ENCODE data around the gene EPHA6. TPM values are rescaled to one million over a fixed set of nuclear protein-coding genes. Genes with fewer than 3 reads are reported as not detected.

The EPHA6 gene
- total RNA-seq, 1 donor from 2014 or later = not detected

- H3K4me3 ChIP-seq = no peak overlapping the region
- H3K36me3 ChIP-seq = no peaks in the 10 kb centered on the region
- no peak overlapping the region for H3K27ac ChIP-seq
- intact Hi-C loops (cut with DNase I) = no loop called here
- no peak for DNase-seq (ENCODE audit: low spot score in 2 of 2)
- no peaks in the 10 kb centered on the region for H3K9me3 ChIP-seq
- peak in 2 of 3 experiments; percentile 32 to 56 for TF ChIP-seq CTCF (IDR thresholded peaks at IDR 0.05)
- no peaks in the 10 kb centered on the region for H3K4me1 ChIP-seq
- H3K27me3 ChIP-seq = no peaks in the 10 kb centered on the region
Observed at GRCh38 chr3:96863129-96863740, 48.8 kb downstream of the EPHA6 start.

- no peak overlapping the region for H3K4me3 ChIP-seq
- H3K27ac ChIP-seq = no peak overlapping the region
- H3K27me3 ChIP-seq = no peaks in the 10 kb centered on the region
- DNase-seq (ENCODE audit: low spot score in 2 of 2) = no peak
- H3K36me3 ChIP-seq = no peaks in the 10 kb centered on the region
- no peaks in the 10 kb centered on the region for H3K4me1 ChIP-seq
- intact Hi-C loops (cut with DNase I) = no loop called here
- no peak for TF ChIP-seq CTCF (IDR thresholded peaks at IDR 0.05)
- no peaks in the 10 kb centered on the region for H3K9me3 ChIP-seq
Observed at GRCh38 chr3:96865605-96866004, 51.2 kb downstream of the EPHA6 start.

GRCh38 chr3:96869316-96869715 lies 54.9 kb downstream of the EPHA6 start:
- no peak for DNase-seq (ENCODE audit: low spot score in 2 of 2)
- Histone ChIP-seq H3K27me3 (no peaks in the 10 kb centered on the region), H3K4me1 (no peaks in the 10 kb centered on the region), H3K27ac (no peak overlapping the region), H3K36me3 (no peaks in the 10 kb centered on the region), H3K4me3 (no peak overlapping the region), H3K9me3 (no peaks in the 10 kb centered on the region)
- intact Hi-C loops (cut with DNase I) = no loop called here
- TF ChIP-seq CTCF (IDR thresholded peaks at IDR 0.05) = no peak

GRCh38 chr3:96877510-96877909 lies 63.1 kb downstream of the EPHA6 start:
- Histone ChIP-seq H3K27ac (no peak overlapping the region), H3K4me1 (no peaks in the 10 kb centered on the region), H3K36me3 (no peaks in the 10 kb centered on the region), H3K9me3 (no peaks in the 10 kb centered on the region), H3K4me3 (no peak overlapping the region), H3K27me3 (no peaks in the 10 kb centered on the region)
- intact Hi-C loops (cut with DNase I) = no loop called here
- no peak for TF ChIP-seq CTCF (IDR thresholded peaks at IDR 0.05)
- no peak for DNase-seq (ENCODE audit: low spot score in 2 of 2)

GRCh38 chr3:96900031-96900430 lies 85.6 kb downstream of the EPHA6 start:
- Histone ChIP-seq H3K9me3 (no peaks in the 10 kb centered on the region), H3K27ac (no peak overlapping the region), H3K4me3 (no peak overlapping the region), H3K36me3 (no peaks in the 10 kb centered on the region), H3K27me3 (no peaks in the 10 kb centered on the region), H3K4me1 (no peaks in the 10 kb centered on the region)
- intact Hi-C loops (cut with DNase I) = no loop called here
- no peak for DNase-seq (ENCODE audit: low spot score in 2 of 2)
- TF ChIP-seq CTCF (IDR thresholded peaks at IDR 0.05) = no peak

- no peak for DNase-seq (ENCODE audit: low spot score in 2 of 2)
- Histone ChIP-seq H3K27me3 (no peaks in the 10 kb centered on the region), H3K9me3 (no peaks in the 10 kb centered on the region), H3K4me1 (no peaks in the 10 kb centered on the region), H3K4me3 (no peak overlapping the region), H3K36me3 (no peaks in the 10 kb centered on the region), H3K27ac (no peak overlapping the region)
- TF ChIP-seq CTCF (IDR thresholded peaks at IDR 0.05) = no peak
- intact Hi-C loops (cut with DNase I) = no loop called here
Observed at GRCh38 chr3:96900566-96900965, 86.2 kb downstream of the EPHA6 start.
